Fibroblast of peridontal ligament (primary cell): Measurements from ENCODE around the gene ASPA.
"Not testable (repeated sequence)": the region's sequence is repeated elsewhere in the genome, so short reads cannot be mapped to it uniquely, and the experiment has no call there.

Source experiments
- DNase-seq: peaks from one replicate; pipeline ENCODE4 v3.0.0-alpha.2; 2010; ENCODE audit errors: extremely low read depth

The ASPA gene

GRCh38 chr17:3507869-3508268 lies 32.1 kb downstream of the ASPA start:
- no peak for DNase-seq

- DNase-seq: no peak
These were observed 34.3 kb downstream of the ASPA start for GRCh38 chr17:3510090-3510489.

GRCh38 chr17:3511852-3512504 lies 36.2 kb downstream of the ASPA start:
- DNase-seq: no peak

- peak; percentile 45 for DNase-seq
These were observed 36.8 kb downstream of the ASPA start for GRCh38 chr17:3512505-3513171.

GRCh38 chr17:3513305-3514035 lies 37.7 kb downstream of the ASPA start:
- no peak for DNase-seq

- DNase-seq: not testable (repeated sequence)
These were observed 38.4 kb downstream of the ASPA start for GRCh38 chr17:3514167-3514566.

GRCh38 chr17:3514873-3515272 lies 39.1 kb downstream of the ASPA start:
- DNase-seq: no peak

GRCh38 chr17:3519472-3519871 lies 43.7 kb downstream of the ASPA start:
- DNase-seq: not testable (repeated sequence)

GRCh38 chr17:3524024-3524423 lies 48.2 kb downstream of the ASPA start:
- no peak for DNase-seq

GRCh38 chr17:3526491-3526890 lies 50.7 kb downstream of the ASPA start:
- no peak for DNase-seq

- no peak for DNase-seq
These were observed 51.2 kb downstream of the ASPA start for GRCh38 chr17:3526971-3527370.

- no peak for DNase-seq
These were observed 51.7 kb downstream of the ASPA start for GRCh38 chr17:3527468-3527867.

GRCh38 chr17:3527896-3528295 lies 52.1 kb downstream of the ASPA start:
- no peak for DNase-seq

GRCh38 chr17:3528403-3528851 lies 52.6 kb downstream of the ASPA start:
- no peak for DNase-seq

GRCh38 chr17:3528880-3529511 lies 53.2 kb downstream of the ASPA start:
- DNase-seq: no peak

- no peak for DNase-seq
These were observed 54.3 kb downstream of the ASPA start for GRCh38 chr17:3529817-3530741.

GRCh38 chr17:3531266-3532101 lies 55.7 kb downstream of the ASPA start:
- DNase-seq: no peak

- DNase-seq: no peak
These were observed 56.5 kb downstream of the ASPA start for GRCh38 chr17:3532106-3532858.

- no peak for DNase-seq
These were observed 57.0 kb downstream of the ASPA start for GRCh38 chr17:3532859-3533142.

- no peak for DNase-seq
These were observed 58.0 kb downstream of the ASPA start for GRCh38 chr17:3533752-3534151.
